ENCODE results near the gene ATG4B. TPM values are rescaled to one million over a fixed set of nuclear protein-coding genes. Genes with fewer than 3 reads are reported as not detected.

Gene ATG4B
- total and polyA plus RNA-seq, 9 of the 15 experiments (the other 6 are each of a cell fraction or from before 2014, with no cell fraction given): 5.9 to 58.8 (median 35.6) TPM

GRCh38 chr2:241686324-241686649, 48.8 kb downstream of the ATG4B start (continued):
- TF ChIP-seq ZBTB34 (CRISPR knock-in tag; IDR thresholded peaks at IDR 0.05) (no peak), SP1 (CRISPR knock-in tag; IDR thresholded peaks at IDR 0.05) (no peak), CAMTA2 (CRISPR knock-in tag; conservative IDR thresholded peaks at IDR 0.05) (no peak), MAFF (IDR thresholded peaks at IDR 0.05; ENCODE audit: low read length) (no peak), SAP30 (IDR thresholded peaks at IDR 0.05; ENCODE audit: borderline replicate concordance, insufficient read depth, low read depth, low read length, poor library complexity, severe bottlenecking) (peak; percentile 69)

- Histone ChIP-seq H3K9ac (ENCODE audit: insufficient read depth in 1 of 2, low read depth in 2 of 2, low read length in 2 of 2) (peak within 1 kb of the TSS; percentile 94 to 99), H3K4me3 (peak within 1 kb of the TSS; percentile 97), H4K20me1 (replicated peaks; ENCODE audit: control insufficient read depth, insufficient read depth, low read length) (no peaks in the 10 kb centered on the region), H2AFZ (ENCODE audit: low read depth, low read length) (peak within 1 kb of the TSS; percentile 76), H3K27ac (ENCODE audit: extremely low read depth, low read depth, low read length) (peak within 1 kb of the TSS; percentile 95), H3K79me2 (ENCODE audit: control insufficient read depth, insufficient read depth, low read length) (peaks cover 49% of the 10 kb centered on the region), H3K4me1 (replicated peaks in 1 of 2; ENCODE audit: control insufficient read depth in 2 of 2, insufficient read depth in 2 of 2, low read length in 2 of 2) (peaks cover 4 to 11% of the 10 kb centered on the region in 2 experiments; a peak in 4 of 5 replicates), H3K4me2 (ENCODE audit: insufficient read depth, low read length) (peak within 1 kb of the TSS; percentile 87), H3K9me3 (replicated peaks; ENCODE audit: control insufficient read depth, insufficient read depth, low read depth, low read length) (no peaks in the 10 kb centered on the region), H3K36me3 (ENCODE audit: control insufficient read depth, insufficient read depth, low read length) (peaks cover 54% of the 10 kb centered on the region), H3K27me3 (ENCODE audit: control insufficient read depth in 2 of 2, insufficient read depth in 2 of 2, low read length in 2 of 2) (no peaks in the 10 kb centered on the region), H3K9me1 (ENCODE audit: control insufficient read depth, insufficient read depth, low read length) (no peaks in the 10 kb centered on the region)
- BruUV-seq (replicated peaks): TSS peak; percentile 80
- peak; percentile 85 to 95 (median 90) for DNase-seq (ENCODE audit: extremely low read depth in 1 of 4, low spot score in 3 of 4)
- POLR2A ChIA-PET: interaction anchor here (0.7 to 1.5 kb wide), 7 partner anchors 9 to 27 kb away, joined by 3 to 9 read pairs (median 5); partner anchors contain the start of gene ING5
- in situ Hi-C loops (cut with MboI): no loop called here
- peak; percentile 94 for ATAC-seq
- CTCF ChIA-PET (ENCODE audit: low intra/inter-chr PET ratio): no interaction called here
- intact Hi-C loops (cut with micrococcal nuclease): loop anchor here (5.0 kb wide), 1 partner anchor 45 kb away; the partner anchor contains the start of gene D2HGDH
- FAIRE-seq: peak; percentile 87
- WGBS (ENCODE audit: insufficient coverage, low coverage, missing lambda C conversion rate): 0% methylated on average over 15 of the region's 102 CpGs
- 0 out of 2 replicates have a peak, but pooled peaks have one; percentile 53 for TF ChIP-seq ZNF395 (CRISPR knock-in tag; IDR thresholded peaks at IDR 0.05)
- TF ChIP-seq MEIS2 (IDR thresholded peaks at IDR 0.05; ENCODE audit: partially characterized antibody): peak; percentile 78
- TF ChIP-seq ELF1 (tag; IDR thresholded peaks at IDR 0.05): peak; percentile 94
- peak; percentile 96 for TF ChIP-seq POLR2G (IDR thresholded peaks at IDR 0.05; ENCODE audit: low read depth, low read length)
- 0 out of 2 replicates have a peak, but pooled peaks have one; percentile 16 for TF ChIP-seq JUND (IDR thresholded peaks at IDR 0.05; ENCODE audit: borderline replicate concordance, low read depth, low read length)
- TF ChIP-seq JUND (tag; IDR thresholded peaks at IDR 0.05; ENCODE audit: borderline replicate concordance, low read depth, low read length): no peak; the same call in 2 of the 3 replicates
- no peak for TF ChIP-seq PHB (CRISPR knock-in tag; IDR thresholded peaks at IDR 0.05)
- TF ChIP-seq ETS1 (conservative IDR thresholded peaks at IDR 0.05; ENCODE audit: control insufficient read depth, low read depth, low read length): peak; percentile 55; the same call in 1 of the 2 replicates
These were observed 49.3 kb downstream of the ATG4B start, which contains the start of gene DTYMK for GRCh38 chr2:241686650-241687425. Gene DTYMK (minus strand): TSS chr2:241686815. CDS start chr2:241686783, 32 bp downstream.
